ENCODE measurements around the gene DEFB115. TPM values are rescaled to one million over a fixed set of nuclear protein-coding genes. Genes with fewer than 3 reads are reported as not detected.

Gene DEFB115, protein sequence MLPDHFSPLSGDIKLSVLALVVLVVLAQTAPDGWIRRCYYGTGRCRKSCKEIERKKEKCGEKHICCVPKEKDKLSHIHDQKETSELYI
- not detected in 2 replicates for total RNA-seq

DNA sequence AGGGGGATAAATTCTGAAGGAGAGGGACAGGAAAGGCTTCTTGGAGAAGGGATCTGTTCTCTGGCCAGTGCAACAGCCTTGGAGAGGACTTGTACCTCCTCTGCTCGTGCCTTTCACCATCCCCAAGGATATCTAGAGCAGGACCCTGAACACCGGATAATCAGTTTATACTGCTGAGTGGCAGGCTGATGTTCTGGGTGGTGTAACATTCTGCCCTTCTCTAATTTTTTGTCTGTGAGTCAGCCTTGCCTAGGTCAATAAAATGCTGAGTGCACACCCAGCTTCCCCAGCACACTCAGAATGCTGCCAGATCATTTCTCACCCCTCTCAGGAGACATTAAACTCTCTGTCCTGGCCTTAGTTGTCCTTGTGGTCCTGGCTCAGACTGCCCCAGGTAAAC, at the start of gene DEFB115:
DEFB115 (plus strand) TSS at position 301 of the 400 bp plus-strand sequence; CDS start at position 301, 0 bp downstream.

DNA sequence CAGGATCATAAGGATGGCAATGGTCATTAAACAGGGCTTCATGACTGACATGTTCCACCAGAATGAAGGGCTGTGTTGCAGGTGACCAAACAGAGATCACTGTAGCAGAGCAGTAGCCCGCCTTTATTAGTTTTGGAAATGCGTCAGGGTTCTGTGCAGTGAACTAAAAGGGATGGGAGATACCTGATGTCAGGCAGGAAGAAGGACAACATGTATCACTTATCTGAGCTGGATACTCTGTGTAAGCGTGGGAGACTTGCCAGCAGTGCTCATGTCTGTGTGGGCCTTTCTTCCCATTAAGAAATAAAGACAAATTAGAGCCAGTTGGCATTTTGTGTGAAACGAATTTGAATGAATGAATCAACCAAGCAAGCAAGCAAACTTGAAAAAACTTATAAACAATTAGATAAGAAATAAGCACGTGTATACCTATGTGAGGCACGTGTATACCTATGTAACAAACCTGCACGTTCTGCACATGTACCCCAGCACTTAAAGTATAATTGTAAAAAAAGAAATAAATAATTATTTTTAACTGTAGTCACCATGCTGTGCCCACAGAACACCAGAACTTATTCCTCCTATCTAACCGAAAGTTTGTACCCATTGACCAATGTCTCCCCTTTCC, 51.2 kb downstream of the DEFB115 start, which contains the start of gene DEFB116:
DEFB116 (minus strand) TSS at position 51 of the 628 bp plus-strand sequence; CDS start at position 51, 0 bp downstream.

Other genes with a start within 250 kb of the DEFB115 start
- gene DEFB116, start 50.9 kb downstream of the DEFB115 start, total RNA-seq: not detected in 2 replicates
- not detected in 2 replicates for gene DEFB118, start 110.9 kb downstream of the DEFB115 start, total RNA-seq
- not detected in 2 replicates for gene DEFB119, start 132.9 kb downstream of the DEFB115 start, total RNA-seq
- gene DEFB121, start 148.6 kb downstream of the DEFB115 start, total RNA-seq: not detected in 2 replicates
- not detected in 2 replicates for gene DEFB123, start 183.0 kb downstream of the DEFB115 start, total RNA-seq
- gene DEFB124, start 217.5 kb downstream of the DEFB115 start, total RNA-seq: not detected in 2 replicates
- not detected in 2 replicates for gene REM1, start 217.6 kb downstream of the DEFB115 start, total RNA-seq